ENCODE results near the gene IFITM1. TPM values are rescaled to one million over a fixed set of nuclear protein-coding genes. Genes with fewer than 3 reads are reported as not detected.
"Not testable (repeated sequence)": the region's sequence is repeated elsewhere in the genome, so short reads cannot be mapped to it uniquely, and the experiment has no call there.

The IFITM1 gene
- total RNA-seq, 2 experiments from 2014 or later: 296 to 304 TPM

- CTCF ChIA-PET: interaction anchor here (0.8 to 1.7 kb wide), 8 partner anchors 9 to 61 kb away, joined by 3 to 13 read pairs (median 4); no protein-coding TSS in a partner anchor
- ATAC-seq (peak; percentile 9), DNase-seq (peak; percentile 65)
- Mint-ChIP-seq H3K36me3 (ENCODE audit: low read depth) (peaks cover 47% of the 10 kb centered on the region), H3K4me1 (ENCODE audit: low read depth) (peaks cover 37% of the 10 kb centered on the region), H3K4me3 (peak overlapping the region; percentile 83), H3K27me3 (no peaks in the 10 kb centered on the region), H3K9me3 (no peaks in the 10 kb centered on the region), H3K27ac (peak overlapping the region; percentile 91)
- no peak for TF ChIP-seq CTCF (IDR thresholded peaks at IDR 0.05)
- POLR2A ChIA-PET: interaction anchor here (0.6 to 2.6 kb wide), 17 partner anchors 10 to 137 kb away, joined by 3 to 18 read pairs (median 5); partner anchors contain the start of genes BET1L, IFITM5, NLRP6 and PGGHG
- intact Hi-C loops (cut with micrococcal nuclease): loop anchor here (10.0 kb wide), 1 partner anchor 47 kb away; no protein-coding TSS in a partner anchor
Observed at GRCh38 chr11:312092-312816, 1.6 kb upstream of the IFITM1 start.

GRCh38 chr11:313304-313786 is 495 bp upstream of the IFITM1 start:
- Mint-ChIP-seq H3K36me3 (ENCODE audit: low read depth) (peaks cover 48% of the 10 kb centered on the region), H3K27me3 (no peaks in the 10 kb centered on the region), H3K4me3 (peak overlapping the region; percentile 83), H3K27ac (peak overlapping the region; percentile 91), H3K4me1 (ENCODE audit: low read depth) (peaks cover 35% of the 10 kb centered on the region), H3K9me3 (no peaks in the 10 kb centered on the region)
- DNase-seq (no peak), ATAC-seq (no peak)
- POLR2A ChIA-PET: interaction anchor here (1.7 to 2.9 kb wide), 7 partner anchors 15 to 136 kb away, joined by 5 to 18 read pairs (median 11); partner anchors contain the start of genes IFITM5 and PGGHG
- no peak for TF ChIP-seq CTCF (IDR thresholded peaks at IDR 0.05)
- intact Hi-C loops (cut with micrococcal nuclease): loop anchor here (10.0 kb wide), 1 partner anchor 49 kb away; no protein-coding TSS in a partner anchor
- CTCF ChIA-PET: interaction anchor here (0.8 to 1.7 kb wide), 4 partner anchors 10 to 62 kb away, joined by 3 to 13 read pairs (median 4); no protein-coding TSS in a partner anchor

DNA sequence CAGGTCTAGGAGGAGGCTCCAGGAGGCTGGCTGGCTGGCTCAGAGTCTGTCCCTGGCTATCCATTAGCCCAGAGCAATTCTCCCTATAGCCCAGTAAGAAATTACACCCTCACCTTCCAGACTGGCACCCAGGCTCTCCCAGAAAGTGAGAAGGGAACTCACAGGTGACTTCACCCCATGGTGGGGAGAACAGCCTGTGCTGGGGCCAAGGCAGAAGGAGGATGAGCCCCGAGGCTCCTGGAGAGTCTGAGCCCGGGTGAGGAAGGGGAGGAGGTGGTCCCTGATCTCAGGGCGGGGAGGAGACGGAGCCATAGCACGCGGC is 675 bp downstream of the IFITM1 start:
- not testable (repeated sequence) for DNase-seq, ATAC-seq, H3K9me3 Mint-ChIP-seq, H3K27me3 Mint-ChIP-seq
- intact Hi-C loops (cut with micrococcal nuclease): loop anchor here (10.0 kb wide), 1 partner anchor 50 kb away; no protein-coding TSS in a partner anchor
- peaks cover 38% of the 10 kb centered on the region for H3K36me3 Mint-ChIP-seq (ENCODE audit: low read depth)
- CTCF ChIA-PET: interaction anchor here (2.5 kb wide), 1 partner anchor 9 kb away, joined by 12 read pairs; no protein-coding TSS in a partner anchor
- H3K27ac Mint-ChIP-seq: peak overlapping the region; percentile 91
- peaks cover 31% of the 10 kb centered on the region for H3K4me1 Mint-ChIP-seq (ENCODE audit: low read depth)
- H3K4me3 Mint-ChIP-seq: peak overlapping the region; percentile 83
- POLR2A ChIA-PET: interaction anchor here (1.0 to 4.5 kb wide), 9 partner anchors 9 to 69 kb away, joined by 3 to 47 read pairs (median 31); partner anchors contain the start of genes IFITM2 and PGGHG

- intact Hi-C loops (cut with micrococcal nuclease): loop anchor here (10.0 kb wide), 1 partner anchor 50 kb away; no protein-coding TSS in a partner anchor
- Mint-ChIP-seq H3K27me3 (no peaks in the 10 kb centered on the region), H3K9me3 (no peaks in the 10 kb centered on the region), H3K27ac (peak overlapping the region; percentile 91), H3K4me1 (ENCODE audit: low read depth) (peaks cover 30% of the 10 kb centered on the region), H3K4me3 (peak overlapping the region; percentile 83), H3K36me3 (ENCODE audit: low read depth) (peaks cover 40% of the 10 kb centered on the region)
- ChIA-PET CTCF (interaction anchor here (2.1 to 3.2 kb wide), 4 partner anchors 9 to 64 kb away, joined by 4 to 26 read pairs (median 15); no protein-coding TSS in a partner anchor), POLR2A (interaction anchor here (0.8 to 4.5 kb wide), 14 partner anchors 9 to 70 kb away, joined by 3 to 47 read pairs (median 10); partner anchors contain the start of genes IFITM2, NLRP6 and PGGHG)
- ATAC-seq (no peak), DNase-seq (peak; percentile 48)
- TF ChIP-seq CTCF (IDR thresholded peaks at IDR 0.05): no peak
Observed at GRCh38 chr11:315051-315481, 1.2 kb downstream of the IFITM1 start.

- intact Hi-C loops (cut with micrococcal nuclease): loop anchor here (10.0 kb wide), 1 partner anchor 51 kb away; no protein-coding TSS in a partner anchor
- ChIA-PET POLR2A (interaction anchor here (0.8 to 4.5 kb wide), 16 partner anchors 10 to 70 kb away, joined by 3 to 47 read pairs (median 8); partner anchors contain the start of genes IFITM2, NLRP6 and PGGHG), CTCF (interaction anchor here (2.1 to 3.2 kb wide), 4 partner anchors 10 to 64 kb away, joined by 4 to 26 read pairs (median 15); no protein-coding TSS in a partner anchor)
- TF ChIP-seq CTCF (IDR thresholded peaks at IDR 0.05): no peak
- ATAC-seq: no peak
- Mint-ChIP-seq H3K9me3 (no peaks in the 10 kb centered on the region), H3K27me3 (no peaks in the 10 kb centered on the region), H3K4me3 (peak overlapping the region; percentile 83), H3K4me1 (ENCODE audit: low read depth) (peaks cover 34% of the 10 kb centered on the region), H3K27ac (peak overlapping the region; percentile 91), H3K36me3 (ENCODE audit: low read depth) (peaks cover 44% of the 10 kb centered on the region)
- peak; percentile 11 for DNase-seq
Observed at GRCh38 chr11:315516-315994, 1.7 kb downstream of the IFITM1 start.
